A673 (cell line): ENCODE data around the gene CKB.

Experiments
- EZH2 ChIP-seq: fragments of 200-600 bp; sonication (generic); IDR thresholded peaks from 2 replicates; pipeline ENCODE4 v1.6.1; 2017; ENCODE audit warnings: borderline replicate concordance, low read depth, mild to moderate bottlenecking, mixed read lengths, antibody characterized with exemption, low read length; ENCODE audit not compliant: poor library complexity, severe bottlenecking
- TF ChIP-seq, protein P1 (sequence below): fragments of 300-800, 200-600 bp; sonication (generic); conservative IDR thresholded peaks from 2 replicates; pipeline ENCODE4 v1.5.1; 2017; ENCODE audit warnings: low read depth, mild to moderate bottlenecking, antibody characterized with exemption, low read length, moderate library complexity, mixed read lengths

DNA sequence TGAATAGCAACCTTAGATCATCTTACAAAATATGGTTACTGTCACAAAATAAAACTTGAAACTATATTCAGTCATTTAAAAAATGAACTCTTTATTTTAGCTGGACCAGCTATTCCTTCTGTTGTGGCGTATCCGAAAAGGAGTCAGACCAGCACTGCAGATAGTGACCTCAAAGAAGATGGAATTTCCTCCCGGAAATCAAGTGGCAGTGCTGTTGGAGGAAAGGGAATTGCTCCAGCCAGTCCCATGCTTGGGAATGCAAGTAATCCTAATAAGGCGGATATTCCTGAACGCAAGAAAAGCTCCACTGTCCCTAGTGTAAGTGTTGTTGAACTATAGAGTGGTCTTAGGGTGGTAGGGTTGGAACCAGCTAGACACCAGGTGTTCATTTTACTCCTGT lies 47.7 kb downstream of the CKB start:
- no peak for TF ChIP-seq EZH2
- TF ChIP-seq, protein P1, sequence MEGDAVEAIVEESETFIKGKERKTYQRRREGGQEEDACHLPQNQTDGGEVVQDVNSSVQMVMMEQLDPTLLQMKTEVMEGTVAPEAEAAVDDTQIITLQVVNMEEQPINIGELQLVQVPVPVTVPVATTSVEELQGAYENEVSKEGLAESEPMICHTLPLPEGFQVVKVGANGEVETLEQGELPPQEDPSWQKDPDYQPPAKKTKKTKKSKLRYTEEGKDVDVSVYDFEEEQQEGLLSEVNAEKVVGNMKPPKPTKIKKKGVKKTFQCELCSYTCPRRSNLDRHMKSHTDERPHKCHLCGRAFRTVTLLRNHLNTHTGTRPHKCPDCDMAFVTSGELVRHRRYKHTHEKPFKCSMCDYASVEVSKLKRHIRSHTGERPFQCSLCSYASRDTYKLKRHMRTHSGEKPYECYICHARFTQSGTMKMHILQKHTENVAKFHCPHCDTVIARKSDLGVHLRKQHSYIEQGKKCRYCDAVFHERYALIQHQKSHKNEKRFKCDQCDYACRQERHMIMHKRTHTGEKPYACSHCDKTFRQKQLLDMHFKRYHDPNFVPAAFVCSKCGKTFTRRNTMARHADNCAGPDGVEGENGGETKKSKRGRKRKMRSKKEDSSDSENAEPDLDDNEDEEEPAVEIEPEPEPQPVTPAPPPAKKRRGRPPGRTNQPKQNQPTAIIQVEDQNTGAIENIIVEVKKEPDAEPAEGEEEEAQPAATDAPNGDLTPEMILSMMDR = no peak
